HepG2 (cell line): ENCODE results near the gene SND1.

Source experiments
- CHD4 ChIP-seq: fragments of 200-600 bp; sonication (generic); IDR thresholded peaks from 2 replicates; pipeline ENCODE4 v1.7.0; 2017; ENCODE audit warnings: mild to moderate bottlenecking, low read length, borderline replicate concordance
- CTCF ChIP-seq: sonication (generic); formaldehyde crosslinking; IDR thresholded peaks from 2 replicates; pipeline ENCODE4 v1.5.0; 2020; ENCODE audit warnings: mild to moderate bottlenecking, missing genetic modification reagents, moderate library complexity
- FOXK2 ChIP-seq: fragments of 450-650 bp; IDR thresholded peaks from 2 replicates; pipeline ENCODE4 v1.6.1; 2016
- MXD1 ChIP-seq: sonication (generic); formaldehyde crosslinking; IDR thresholded peaks from 2 replicates; pipeline ENCODE4 v1.4.0; 2020; ENCODE audit warnings: mild to moderate bottlenecking, missing genetic modification reagents
- PITX1 ChIP-seq: sonication (generic); formaldehyde crosslinking; IDR thresholded peaks from 2 replicates; pipeline ENCODE4 v1.5.1; 2020; ENCODE audit warnings: mild to moderate bottlenecking, missing genetic modification reagents
- PRDM15 ChIP-seq: sonication (generic); formaldehyde crosslinking; IDR thresholded peaks from 2 replicates; pipeline ENCODE4 v1.4.0; 2020; ENCODE audit warnings: missing genetic modification reagents

- no peak for TF ChIP-seq PRDM15 (CRISPR knock-in tag)
- TF ChIP-seq CTCF (CRISPR knock-in tag), result no peak
- TF ChIP-seq CHD4, result no peak
- no peak for TF ChIP-seq MXD1
- TF ChIP-seq FOXK2, result no peak
- TF ChIP-seq PITX1, result no peak
Observed at GRCh38 chr7:127832592-127832991, 180.6 kb downstream of the SND1 start.
